Neutrophil (primary cell): Measurements from ENCODE around the gene ZSCAN20.

Source experiments
- H3K27ac ChIP-seq: fragments of 200-600 bp; sonication (generic); 2 replicates; pipeline ENCODE4 v1.5.1; 2016; ENCODE audit warnings: mild to moderate bottlenecking, moderate library complexity
- H3K27me3 ChIP-seq: fragments of 200-600 bp; sonication (generic); 2 replicates; pipeline ENCODE4 v1.6.0; 2016; ENCODE audit warnings: mild to moderate bottlenecking
- H3K36me3 ChIP-seq: fragments of 200-600 bp; sonication (generic); 2 replicates; pipeline ENCODE4 v1.5.1; 2017
- H3K4me1 ChIP-seq, 2 experiments: fragments of 200-600 bp in 1 of 2; sonication (generic) in 1 of 2; 1 replicate in 1 of 2; 2 replicates in 1 of 2; pipeline versions ENCODE4 v1.5.1 to v1.6.1; 2013 to 2016; ENCODE audit warnings: low read depth in 1 of 2, low read length in 1 of 2, mild to moderate bottlenecking in 1 of 2, moderate library complexity in 1 of 2; ENCODE audit not compliant: control insufficient read depth in 1 of 2, insufficient read depth in 1 of 2
- H3K4me3 ChIP-seq, 2 experiments: fragments of 200-600 bp in 1 of 2; sonication (generic) in 1 of 2; 1 replicate in 1 of 2; 2 replicates in 1 of 2; pipeline ENCODE4 v1.5.1; 2013 to 2016; ENCODE audit warnings: low read depth in 1 of 2, low read length in 1 of 2, mild to moderate bottlenecking in 1 of 2, moderate library complexity in 1 of 2
- H3K9me3 ChIP-seq: fragments of 200-600 bp; sonication (generic); 2 replicates; pipeline ENCODE4 v1.5.1; 2016
- TF ChIP-seq, protein P1 (sequence below): fragments of 200-600 bp; sonication (generic); IDR thresholded peaks from 2 replicates; pipeline ENCODE4 v1.5.1; 2016; ENCODE audit warnings: antibody characterized with exemption

The ZSCAN20 gene

DNA sequence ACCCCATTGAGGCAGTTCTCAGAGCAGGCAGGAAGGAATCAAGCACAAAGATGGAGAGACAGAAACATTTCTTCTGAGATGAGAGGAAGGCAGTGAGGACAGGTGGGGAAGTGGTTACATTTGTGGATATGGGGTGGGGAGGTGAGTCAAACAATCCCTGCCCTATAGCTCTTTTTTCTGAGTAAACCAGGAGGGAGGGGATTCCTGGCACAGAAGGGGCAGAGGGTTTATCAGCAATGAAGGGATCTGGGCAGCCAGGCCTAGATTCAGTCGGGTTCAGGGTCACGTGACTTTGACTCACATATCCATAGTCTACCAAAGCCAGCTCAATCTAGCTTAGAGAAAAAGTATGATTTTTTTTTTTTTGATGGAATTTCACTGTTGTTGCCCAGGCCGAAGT is 25.9 kb upstream of the ZSCAN20 start:
- Histone ChIP-seq H3K9me3 (no peaks in the 10 kb centered on the region), H3K36me3 (no peaks in the 10 kb centered on the region), H3K27me3 (no peaks in the 10 kb centered on the region), H3K4me3 (no peak overlapping the region), H3K27ac (no peak overlapping the region), H3K4me1 (no peaks in the 10 kb centered on the region)
- TF ChIP-seq, protein P1, sequence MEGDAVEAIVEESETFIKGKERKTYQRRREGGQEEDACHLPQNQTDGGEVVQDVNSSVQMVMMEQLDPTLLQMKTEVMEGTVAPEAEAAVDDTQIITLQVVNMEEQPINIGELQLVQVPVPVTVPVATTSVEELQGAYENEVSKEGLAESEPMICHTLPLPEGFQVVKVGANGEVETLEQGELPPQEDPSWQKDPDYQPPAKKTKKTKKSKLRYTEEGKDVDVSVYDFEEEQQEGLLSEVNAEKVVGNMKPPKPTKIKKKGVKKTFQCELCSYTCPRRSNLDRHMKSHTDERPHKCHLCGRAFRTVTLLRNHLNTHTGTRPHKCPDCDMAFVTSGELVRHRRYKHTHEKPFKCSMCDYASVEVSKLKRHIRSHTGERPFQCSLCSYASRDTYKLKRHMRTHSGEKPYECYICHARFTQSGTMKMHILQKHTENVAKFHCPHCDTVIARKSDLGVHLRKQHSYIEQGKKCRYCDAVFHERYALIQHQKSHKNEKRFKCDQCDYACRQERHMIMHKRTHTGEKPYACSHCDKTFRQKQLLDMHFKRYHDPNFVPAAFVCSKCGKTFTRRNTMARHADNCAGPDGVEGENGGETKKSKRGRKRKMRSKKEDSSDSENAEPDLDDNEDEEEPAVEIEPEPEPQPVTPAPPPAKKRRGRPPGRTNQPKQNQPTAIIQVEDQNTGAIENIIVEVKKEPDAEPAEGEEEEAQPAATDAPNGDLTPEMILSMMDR = no peak

DNA sequence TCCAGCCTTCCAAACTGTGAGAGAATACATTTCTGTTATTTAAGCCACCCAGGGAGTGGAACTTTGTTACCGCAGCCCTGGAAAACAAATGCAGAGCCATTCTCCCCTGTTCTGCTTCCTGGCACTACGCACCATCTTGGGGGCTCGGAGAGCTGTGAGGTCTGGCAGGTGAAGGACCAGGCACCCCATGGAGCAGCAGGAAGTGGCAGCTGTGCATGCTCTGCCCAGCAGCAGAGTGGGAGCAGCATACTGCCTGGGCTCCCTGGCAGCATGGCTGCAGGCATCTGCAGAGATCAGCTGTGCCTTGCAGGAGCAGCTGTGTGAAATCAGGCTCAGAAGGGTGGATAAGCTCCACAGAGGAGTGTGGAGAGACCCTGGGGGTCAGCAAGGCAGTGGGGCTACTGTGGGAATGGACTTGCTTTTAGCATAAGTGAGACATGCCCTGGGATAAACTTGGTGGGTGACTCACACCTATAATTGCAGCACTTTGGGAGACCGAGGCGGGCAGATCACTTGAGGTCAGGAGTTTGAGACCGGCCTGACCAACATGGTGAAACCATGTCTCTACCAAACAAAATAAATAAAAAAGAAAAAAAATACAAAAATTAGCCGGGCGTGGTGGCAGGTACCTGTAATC is 17.7 kb upstream of the ZSCAN20 start:
- H3K4me3 ChIP-seq = no peak overlapping the region
- H3K27me3 ChIP-seq = peaks cover 6% of the 10 kb centered on the region
- no peaks in the 10 kb centered on the region for H3K4me1 ChIP-seq
- TF ChIP-seq, protein P1 = no peak
- no peaks in the 10 kb centered on the region for H3K9me3 ChIP-seq
- H3K27ac ChIP-seq = no peak overlapping the region
- no peaks in the 10 kb centered on the region for H3K36me3 ChIP-seq

DNA sequence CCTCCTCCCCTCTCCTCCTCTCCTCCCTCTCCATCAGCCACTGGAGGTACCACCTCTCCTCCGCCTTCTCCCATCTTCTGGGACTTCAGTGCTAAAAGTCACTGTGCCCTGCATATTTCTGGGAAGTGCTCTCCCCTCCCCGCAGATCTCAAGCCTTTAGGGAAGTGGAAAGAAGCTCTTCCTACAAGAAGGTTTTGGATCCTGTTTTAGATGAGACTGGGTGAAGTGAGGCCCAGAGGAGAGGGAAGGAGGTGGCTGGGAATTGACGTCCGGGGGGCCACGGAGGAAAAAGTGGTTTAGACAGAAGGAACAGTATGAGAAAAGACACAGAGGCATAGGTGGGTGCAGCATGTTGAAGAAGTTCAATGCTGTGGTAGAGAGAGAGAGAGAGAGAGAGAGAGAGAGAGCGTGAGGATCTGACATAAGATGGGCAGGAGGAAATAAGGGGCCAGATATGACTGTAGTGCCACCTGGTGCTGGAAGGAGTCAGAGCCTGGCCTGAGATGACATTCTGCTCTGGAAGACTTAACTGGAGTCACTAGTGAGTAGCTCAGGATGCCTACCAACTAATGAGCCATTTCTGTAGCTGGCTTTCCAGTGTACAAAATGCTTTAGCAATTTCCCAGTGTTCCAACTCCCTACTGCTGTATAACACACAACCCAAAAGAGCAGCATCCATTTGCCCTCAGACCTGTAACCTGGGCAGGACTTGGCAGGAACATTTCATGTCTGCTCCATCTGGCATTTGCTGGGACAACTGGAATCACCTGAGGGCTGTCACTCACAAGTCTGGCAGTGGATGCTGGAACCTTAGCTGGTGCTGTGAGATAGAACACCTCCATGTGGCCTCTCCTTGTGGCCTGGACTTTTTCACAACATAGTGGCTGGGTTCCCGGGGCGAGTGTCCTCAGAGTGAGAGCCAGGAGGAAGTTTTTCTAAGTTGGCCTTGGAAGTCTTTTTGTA is 16.6 kb upstream of the ZSCAN20 start:
- H3K36me3 ChIP-seq = no peaks in the 10 kb centered on the region
- peaks cover 16% of the 10 kb centered on the region for H3K27me3 ChIP-seq
- H3K9me3 ChIP-seq = no peaks in the 10 kb centered on the region
- no peak overlapping the region for H3K4me3 ChIP-seq
- TF ChIP-seq, protein P1 = no peak
- H3K27ac ChIP-seq = no peak overlapping the region
- no peaks in the 10 kb centered on the region for H3K4me1 ChIP-seq

DNA sequence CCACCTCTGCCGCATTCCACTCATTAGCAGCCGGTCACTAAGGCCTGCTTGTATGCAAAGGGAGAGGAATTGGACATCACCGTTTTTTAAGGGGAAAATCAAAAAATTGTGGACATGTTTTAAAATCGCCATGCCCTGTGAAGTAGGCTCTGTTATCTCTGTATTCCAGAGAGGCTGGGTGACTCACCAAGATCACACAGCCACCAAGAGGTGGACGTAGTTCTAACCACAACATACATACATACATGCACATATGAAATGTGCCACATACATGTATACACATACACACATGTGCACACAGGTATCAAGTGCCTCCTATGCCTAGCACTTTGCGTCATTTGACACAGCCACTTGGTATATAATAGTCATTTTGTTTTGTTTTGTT is 16.0 kb upstream of the ZSCAN20 start:
- H3K27ac ChIP-seq = no peak overlapping the region
- H3K4me1 ChIP-seq = no peaks in the 10 kb centered on the region
- H3K36me3 ChIP-seq = no peaks in the 10 kb centered on the region
- H3K27me3 ChIP-seq = peaks cover 17% of the 10 kb centered on the region
- no peaks in the 10 kb centered on the region for H3K9me3 ChIP-seq
- no peak overlapping the region for H3K4me3 ChIP-seq
- TF ChIP-seq, protein P1 = no peak

DNA sequence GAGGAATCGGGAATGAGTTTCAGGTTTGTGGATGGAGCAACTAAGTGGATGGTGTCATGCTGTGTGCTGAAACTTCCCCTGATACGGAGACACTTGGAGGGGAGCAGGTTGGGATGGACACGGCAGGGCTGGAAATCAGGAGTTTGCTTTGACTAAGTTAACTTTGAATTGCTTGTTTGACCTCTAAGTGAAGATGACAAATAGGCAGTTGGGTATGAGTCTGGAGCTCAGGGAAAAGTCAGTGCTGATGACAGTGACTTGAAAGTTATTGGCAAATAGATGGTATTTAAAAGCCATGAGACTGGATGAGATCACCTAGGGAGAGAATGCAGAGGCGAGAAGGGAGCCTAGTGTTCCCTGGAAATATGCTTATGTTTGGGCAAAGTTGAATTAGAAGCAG is 12.8 kb upstream of the ZSCAN20 start:
- Histone ChIP-seq H3K27me3 (peaks cover 17% of the 10 kb centered on the region), H3K9me3 (no peaks in the 10 kb centered on the region), H3K4me3 (no peak overlapping the region), H3K27ac (no peak overlapping the region), H3K4me1 (no peaks in the 10 kb centered on the region), H3K36me3 (no peaks in the 10 kb centered on the region)
- TF ChIP-seq, protein P1 = no peak
